Fibroblast of lung (primary cell): ENCODE measurements around the gene TMEM169. TPM values are rescaled to one million over a fixed set of nuclear protein-coding genes. Genes with fewer than 3 reads are reported as not detected.
A peak's percentile ranks its signal among the peaks of the same experiment; 100 is the strongest.

ENCODE experiments used
- DNase-seq, 2 donors: peaks; one replicate each; pipeline versions ENCODE4 v3.0.0 to v3.0.0-alpha.2; 2010; ENCODE audit warnings: low read depth in 2 of 2
- H2AFZ ChIP-seq: 2 replicates; pipeline ENCODE4 v1.5.1; 2012; ENCODE audit warnings: low read length, control low read depth, inconsistent platforms
- H3K27ac ChIP-seq: 2 replicates; pipeline ENCODE4 v1.5.1; 2011; ENCODE audit warnings: low read length, control low read depth; ENCODE audit not compliant: insufficient read depth
- H3K27me3 ChIP-seq: 2 replicates; pipeline ENCODE4 v1.5.1; 2011; ENCODE audit warnings: mild to moderate bottlenecking, low read length; ENCODE audit not compliant: control insufficient read depth, insufficient read depth
- H3K36me3 ChIP-seq: 2 replicates; pipeline ENCODE4 v1.5.1; 2011; ENCODE audit warnings: low read length; ENCODE audit not compliant: control insufficient read depth, insufficient read depth
- H3K4me1 ChIP-seq: 2 replicates; pipeline ENCODE4 v1.5.1; 2011; ENCODE audit warnings: low read length; ENCODE audit not compliant: control insufficient read depth, insufficient read depth; ENCODE audit errors: extremely low read depth
- H3K4me2 ChIP-seq: 2 replicates; pipeline ENCODE4 v1.5.1; 2011; ENCODE audit warnings: low read length, control low read depth; ENCODE audit not compliant: insufficient read depth; ENCODE audit errors: extremely low read depth
- H3K4me3 ChIP-seq, 4 experiments: fragments of 200-600 bp in 1 of 4; sonication (generic) in 1 of 4; replicated peaks in 1 of 4; 2 replicates each; pipeline ENCODE4 v1.5.1; 2011 to 2016; ENCODE audit warnings: low read length in 4 of 4, low read depth in 3 of 4, mild to moderate bottlenecking in 3 of 4, control low read depth in 2 of 4, inconsistent platforms in 1 of 4, mixed read lengths in 1 of 4; ENCODE audit not compliant: insufficient read depth in 1 of 4; ENCODE audit errors: control extremely low read depth in 1 of 4
- H3K79me2 ChIP-seq: 2 replicates; pipeline ENCODE4 v1.5.1; 2012; ENCODE audit warnings: mild to moderate bottlenecking, low read length, inconsistent platforms; ENCODE audit not compliant: control insufficient read depth, insufficient read depth
- H3K9ac ChIP-seq: 2 replicates; pipeline ENCODE4 v1.5.1; 2011; ENCODE audit warnings: mild to moderate bottlenecking, low read length, control low read depth; ENCODE audit not compliant: insufficient read depth
- H3K9me3 ChIP-seq: 2 replicates; pipeline ENCODE4 v1.5.1; 2012; ENCODE audit warnings: low read depth, low read length; ENCODE audit not compliant: control insufficient read depth, insufficient read depth
- H4K20me1 ChIP-seq: 2 replicates; pipeline ENCODE4 v1.5.1; 2011; ENCODE audit warnings: low read length; ENCODE audit not compliant: control insufficient read depth, insufficient read depth; ENCODE audit errors: extremely low read depth
- EZH2 ChIP-seq: IDR thresholded peaks from 2 replicates; pipeline ENCODE4 v1.5.1; 2012; ENCODE audit warnings: low read length, control low read depth, mild to moderate bottlenecking; ENCODE audit errors: missing control alignments
- polyA plus RNA-seq, 2 donors: library from polyadenylated mRNA; depleted of rRNA in 1 of 2; stranded (reverse) in 1 of 2; unstranded in 1 of 2; fragments of >200 nt; gene quantifications; 2 replicates each; pipeline ENCODE4 v1.2.1, GENCODE V29; 2011 to 2012; ENCODE audit warnings: missing spikeins in 1 of 2
- total RNA-seq: library from RNA; depleted of rRNA; stranded (reverse); fragments of >200 nt; gene quantifications from 2 replicates; pipeline ENCODE4 v1.2.1, GENCODE V29; 2014
- TF ChIP-seq, protein P1 (sequence below), 2 donors: IDR thresholded peaks in 1 of 2; conservative IDR thresholded peaks in 1 of 2; 1 replicate in 1 of 2; 2 replicates in 1 of 2; pipeline ENCODE4 v1.5.1; 2011 to 2012; ENCODE audit warnings: low read length in 2 of 2, control low read depth in 1 of 2, inconsistent platforms in 1 of 2, low read depth in 1 of 2, mild to moderate bottlenecking in 1 of 2

TMEM169 gene
- total and polyA plus RNA-seq, 2 donors (not counting 1 experiment from before 2014, with no cell fraction given) = 0.10 to 0.50 TPM

DNA sequence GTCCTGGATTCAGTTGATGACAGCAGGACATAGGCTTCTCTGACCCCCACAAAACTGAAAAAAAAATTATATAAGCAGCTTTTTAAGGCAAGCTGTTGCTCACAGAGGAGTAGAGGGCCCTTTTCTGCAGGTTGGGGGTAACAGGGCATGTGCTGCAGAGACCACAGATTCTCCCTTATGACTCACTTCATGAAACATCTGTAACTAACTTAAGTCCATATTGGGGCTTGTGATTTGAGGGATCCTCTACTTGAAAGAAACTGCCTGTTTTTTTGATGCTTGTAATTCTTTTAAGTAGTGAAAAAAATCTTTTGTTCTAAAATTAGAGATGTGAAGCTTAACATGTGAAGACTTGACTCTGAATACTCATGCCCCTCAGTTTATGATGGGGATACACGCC is 60.8 kb downstream of the TMEM169 start:
- Histone ChIP-seq H3K4me2 (no peak overlapping the region), H4K20me1 (no peaks in the 10 kb centered on the region), H3K27me3 (no peaks in the 10 kb centered on the region), H3K79me2 (peaks cover 7% of the 10 kb centered on the region), H3K4me1 (peaks cover 9% of the 10 kb centered on the region), H3K4me3 (no peak overlapping the region), H3K36me3 (peaks cover 12% of the 10 kb centered on the region), H3K9me3 (no peaks in the 10 kb centered on the region), H3K27ac (no peak overlapping the region), H2AFZ (no peak overlapping the region), H3K9ac (no peak overlapping the region)
- peak; percentile 63 to 91 for DNase-seq
- TF ChIP-seq EZH2 = no peak
- TF ChIP-seq, protein P1, sequence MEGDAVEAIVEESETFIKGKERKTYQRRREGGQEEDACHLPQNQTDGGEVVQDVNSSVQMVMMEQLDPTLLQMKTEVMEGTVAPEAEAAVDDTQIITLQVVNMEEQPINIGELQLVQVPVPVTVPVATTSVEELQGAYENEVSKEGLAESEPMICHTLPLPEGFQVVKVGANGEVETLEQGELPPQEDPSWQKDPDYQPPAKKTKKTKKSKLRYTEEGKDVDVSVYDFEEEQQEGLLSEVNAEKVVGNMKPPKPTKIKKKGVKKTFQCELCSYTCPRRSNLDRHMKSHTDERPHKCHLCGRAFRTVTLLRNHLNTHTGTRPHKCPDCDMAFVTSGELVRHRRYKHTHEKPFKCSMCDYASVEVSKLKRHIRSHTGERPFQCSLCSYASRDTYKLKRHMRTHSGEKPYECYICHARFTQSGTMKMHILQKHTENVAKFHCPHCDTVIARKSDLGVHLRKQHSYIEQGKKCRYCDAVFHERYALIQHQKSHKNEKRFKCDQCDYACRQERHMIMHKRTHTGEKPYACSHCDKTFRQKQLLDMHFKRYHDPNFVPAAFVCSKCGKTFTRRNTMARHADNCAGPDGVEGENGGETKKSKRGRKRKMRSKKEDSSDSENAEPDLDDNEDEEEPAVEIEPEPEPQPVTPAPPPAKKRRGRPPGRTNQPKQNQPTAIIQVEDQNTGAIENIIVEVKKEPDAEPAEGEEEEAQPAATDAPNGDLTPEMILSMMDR (conservative IDR thresholded peaks at IDR 0.05 in 1 of 2, IDR thresholded peaks at IDR 0.05 in 1 of 2; ENCODE audit: low read depth in 1 of 2, low read length in 2 of 2) = no peak

DNA sequence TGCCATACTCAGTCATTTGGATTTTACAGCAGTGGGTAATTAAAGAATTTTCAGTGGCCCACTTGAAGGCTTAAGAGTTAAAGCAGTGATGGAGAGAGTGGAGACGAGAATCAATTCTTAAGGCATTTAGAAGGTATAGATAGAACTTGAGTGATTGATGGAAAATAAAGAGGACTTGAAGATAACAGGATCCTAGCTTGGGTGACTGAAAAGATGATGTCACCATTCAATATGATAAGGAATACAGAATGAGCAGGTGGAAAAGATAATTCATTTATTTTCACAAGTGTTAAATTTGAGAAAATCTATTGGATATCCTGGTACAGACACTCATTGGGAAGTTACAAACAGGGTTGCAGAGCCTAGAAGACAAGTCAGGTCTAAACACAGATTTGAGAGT is 62.7 kb downstream of the TMEM169 start:
- Histone ChIP-seq H4K20me1 (no peaks in the 10 kb centered on the region), H3K36me3 (peaks cover 8% of the 10 kb centered on the region), H3K4me2 (no peak overlapping the region), H3K9ac (no peak overlapping the region), H3K79me2 (peaks cover 7% of the 10 kb centered on the region), H2AFZ (no peak overlapping the region), H3K4me3 (no peak overlapping the region), H3K9me3 (no peaks in the 10 kb centered on the region), H3K27me3 (no peaks in the 10 kb centered on the region), H3K4me1 (peaks cover 9% of the 10 kb centered on the region), H3K27ac (no peak overlapping the region)
- DNase-seq = no peak
- no peak for TF ChIP-seq EZH2
- TF ChIP-seq, protein P1 (conservative IDR thresholded peaks at IDR 0.05 in 1 of 2, IDR thresholded peaks at IDR 0.05 in 1 of 2; ENCODE audit: low read depth in 1 of 2, low read length in 2 of 2) = no peak

DNA sequence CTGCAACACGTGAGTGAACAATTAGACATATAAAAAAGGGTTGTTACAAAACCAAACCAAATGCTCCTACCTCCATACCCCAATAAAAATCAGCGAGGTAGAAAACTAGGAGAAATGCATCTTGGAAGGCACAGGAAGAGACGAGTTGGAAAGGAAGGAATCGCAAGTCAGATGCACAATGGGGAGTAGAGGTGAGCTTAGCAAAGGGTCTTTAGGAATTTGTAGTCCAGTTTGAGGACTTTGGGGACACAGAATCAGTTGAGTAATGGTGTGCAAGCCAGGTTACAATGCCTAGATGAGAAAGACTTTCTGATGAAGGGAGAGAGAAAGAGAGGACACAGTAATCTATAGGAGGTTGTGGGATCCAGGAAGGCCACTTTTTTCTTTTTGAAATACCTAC is 63.1 kb downstream of the TMEM169 start:
- Histone ChIP-seq H3K9me3 (no peaks in the 10 kb centered on the region), H3K4me1 (peaks cover 9% of the 10 kb centered on the region), H3K9ac (no peak overlapping the region), H3K27me3 (no peaks in the 10 kb centered on the region), H3K79me2 (peaks cover 7% of the 10 kb centered on the region), H3K36me3 (peaks cover 6% of the 10 kb centered on the region), H2AFZ (no peak overlapping the region), H3K4me2 (no peak overlapping the region), H3K27ac (no peak overlapping the region), H3K4me3 (no peak overlapping the region), H4K20me1 (no peaks in the 10 kb centered on the region)
- TF ChIP-seq, protein P1 (conservative IDR thresholded peaks at IDR 0.05 in 1 of 2, IDR thresholded peaks at IDR 0.05 in 1 of 2; ENCODE audit: low read depth in 1 of 2, low read length in 2 of 2) = no peak
- no peak for TF ChIP-seq EZH2
- no peak for DNase-seq
